ENCODE measurements around the gene ATP4B.

Gene ATP4B

DNA sequence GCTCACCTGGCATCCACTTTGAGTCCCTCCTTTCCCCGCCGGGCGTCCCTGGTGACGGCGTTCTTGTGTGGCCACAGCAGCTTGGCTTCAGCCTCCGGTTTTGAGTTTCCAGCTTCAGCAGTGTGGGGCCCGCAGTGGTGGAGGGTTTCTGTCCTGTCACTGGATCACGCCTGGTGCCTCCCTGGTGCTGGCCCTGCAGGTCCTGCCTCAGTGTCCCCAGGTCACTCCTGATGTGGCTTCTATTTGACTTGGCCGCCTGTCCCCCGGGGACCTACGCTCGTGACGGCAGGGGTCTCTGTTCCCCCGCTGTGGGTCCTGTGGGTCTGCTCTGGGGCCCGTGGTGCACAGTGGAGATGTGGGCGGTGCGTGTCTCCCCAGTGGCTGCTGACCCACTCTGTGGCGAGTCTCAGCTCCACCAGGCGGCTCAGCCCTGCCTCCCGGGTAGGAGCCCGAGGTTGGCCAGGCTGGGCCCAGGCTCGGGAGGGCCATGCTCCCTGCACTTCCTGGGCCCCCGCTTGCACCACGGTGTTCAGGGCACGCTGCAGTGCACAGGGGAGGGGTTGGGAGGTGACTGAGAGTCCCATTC, 1.9 kb downstream of the ATP4B start:
- no peak for DNase-seq

DNA sequence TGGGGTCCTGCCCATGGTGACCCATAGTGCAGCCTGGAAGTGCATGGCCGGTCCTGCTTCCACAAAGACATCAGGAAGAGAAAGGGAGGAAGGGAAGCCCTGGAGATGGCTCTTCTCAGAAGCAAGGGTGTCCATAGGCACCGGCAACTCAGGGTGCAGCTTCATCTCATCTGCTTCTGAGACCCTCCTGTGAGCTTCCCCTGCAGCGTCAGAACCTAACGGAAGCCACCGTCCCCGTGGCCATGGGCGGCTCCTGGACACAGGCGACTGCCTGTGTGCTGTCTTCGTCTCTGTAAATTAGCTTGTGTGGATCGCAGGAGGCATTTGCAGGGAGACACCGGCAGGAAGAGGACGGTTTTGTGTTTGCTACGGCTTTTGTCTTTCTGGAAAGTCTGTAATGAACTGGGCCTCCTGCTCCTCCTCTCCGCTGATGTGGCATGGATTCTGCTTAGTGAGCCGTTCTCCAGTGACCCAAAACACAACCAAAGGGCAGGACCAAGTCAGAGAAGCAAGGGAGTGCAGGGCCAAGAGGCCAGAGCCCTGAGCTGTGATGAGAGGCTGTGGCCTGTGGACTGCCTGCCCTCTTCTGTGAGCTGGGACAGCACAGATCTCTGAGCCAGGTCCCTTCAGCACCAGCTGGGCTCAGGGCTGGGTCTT, 2.5 kb downstream of the ATP4B start:
- no peak for DNase-seq

DNA sequence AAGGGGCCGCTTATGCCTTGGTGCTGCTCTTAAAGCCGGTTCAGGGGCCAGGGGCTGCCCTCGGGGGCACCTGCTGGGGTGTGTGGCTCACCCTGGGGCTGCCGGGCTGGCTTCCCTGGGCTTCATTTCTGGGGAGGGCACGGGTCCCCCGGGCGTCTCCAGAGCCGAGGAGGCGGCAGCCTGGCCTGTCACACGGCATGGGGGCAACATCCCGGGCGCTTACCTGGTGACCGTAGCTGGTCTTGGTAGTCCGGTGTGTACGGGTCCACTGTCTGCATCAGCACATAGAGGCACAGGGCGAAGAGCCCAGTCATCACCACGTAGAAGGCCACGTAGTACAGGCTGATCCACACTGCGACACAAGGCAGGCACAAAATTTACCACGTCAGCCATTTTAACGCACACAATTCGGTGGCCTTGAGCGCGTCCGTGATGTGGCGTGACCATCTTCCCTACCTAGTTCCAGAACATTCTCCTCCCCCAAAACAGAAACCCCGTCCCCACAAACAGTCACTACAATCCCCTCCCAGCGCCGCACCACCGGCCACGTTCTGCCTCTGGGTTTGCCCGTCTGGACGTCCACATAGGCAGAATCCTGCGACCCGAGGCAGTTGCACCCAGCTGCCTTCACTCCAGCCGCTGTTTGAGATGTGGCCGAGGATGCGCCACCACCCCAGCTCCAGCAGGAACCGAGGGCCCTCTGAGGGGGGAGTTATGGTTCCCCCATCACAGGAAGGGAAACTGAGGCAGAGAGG, 3.2 kb downstream of the ATP4B start:
- DNase-seq: no peak

- DNase-seq: no peak
Measured at GRCh38 chr13:113654175-113654560, 3.8 kb downstream of the ATP4B start.

GRCh38 chr13:113653264-113654174, 4.5 kb downstream of the ATP4B start:
- DNase-seq: no peak

- DNase-seq: no peak
Measured at GRCh38 chr13:113652404-113653263, 5.4 kb downstream of the ATP4B start.

GRCh38 chr13:113651511-113652403, 6.2 kb downstream of the ATP4B start:
- DNase-seq: no peak

- no peak for DNase-seq
Measured at GRCh38 chr13:113650731-113651148, 7.3 kb downstream of the ATP4B start.

- DNase-seq: no peak
Measured at GRCh38 chr13:113650275-113650674, 7.7 kb downstream of the ATP4B start.

DNA sequence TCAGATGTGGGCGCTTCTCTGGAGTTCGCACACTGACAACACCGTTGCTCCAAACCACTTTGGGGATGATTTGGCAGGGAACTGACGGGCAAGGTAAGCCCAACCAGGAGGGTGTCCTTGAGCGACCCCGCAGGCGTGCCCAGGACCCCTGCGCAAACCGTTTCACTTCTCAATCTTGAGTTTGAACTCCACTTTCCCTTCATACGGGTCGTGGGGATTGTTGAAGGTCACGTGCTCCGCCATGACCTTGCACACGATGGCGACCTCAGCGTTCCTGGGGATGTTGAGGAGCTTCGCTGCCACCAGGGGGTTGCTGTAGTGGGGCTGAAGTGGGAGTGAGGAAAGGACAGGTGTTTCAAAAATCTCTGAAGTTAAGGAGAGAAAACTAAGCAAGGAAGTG, 8.8 kb downstream of the ATP4B start:
- no peak for DNase-seq

DNA sequence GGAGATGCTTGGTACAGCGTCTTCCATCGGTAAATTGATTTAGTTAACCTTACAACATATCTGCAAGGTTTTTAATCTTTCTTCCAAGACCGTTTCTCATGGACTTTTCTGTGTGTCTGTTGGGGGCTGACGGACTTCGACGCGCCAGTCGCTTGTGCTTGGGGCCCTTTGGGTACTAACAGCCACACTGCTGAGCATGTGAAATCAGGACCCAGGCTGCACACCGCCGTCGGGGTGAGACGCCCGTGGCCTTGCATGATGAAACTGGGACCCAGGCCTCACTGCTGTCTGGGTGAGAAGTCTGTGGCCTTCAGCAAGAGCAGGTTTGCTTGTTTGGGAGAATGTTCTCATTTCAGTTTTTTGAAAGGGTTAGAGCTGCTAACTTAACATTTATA, 9.8 kb downstream of the ATP4B start:
- DNase-seq: no peak

DNA sequence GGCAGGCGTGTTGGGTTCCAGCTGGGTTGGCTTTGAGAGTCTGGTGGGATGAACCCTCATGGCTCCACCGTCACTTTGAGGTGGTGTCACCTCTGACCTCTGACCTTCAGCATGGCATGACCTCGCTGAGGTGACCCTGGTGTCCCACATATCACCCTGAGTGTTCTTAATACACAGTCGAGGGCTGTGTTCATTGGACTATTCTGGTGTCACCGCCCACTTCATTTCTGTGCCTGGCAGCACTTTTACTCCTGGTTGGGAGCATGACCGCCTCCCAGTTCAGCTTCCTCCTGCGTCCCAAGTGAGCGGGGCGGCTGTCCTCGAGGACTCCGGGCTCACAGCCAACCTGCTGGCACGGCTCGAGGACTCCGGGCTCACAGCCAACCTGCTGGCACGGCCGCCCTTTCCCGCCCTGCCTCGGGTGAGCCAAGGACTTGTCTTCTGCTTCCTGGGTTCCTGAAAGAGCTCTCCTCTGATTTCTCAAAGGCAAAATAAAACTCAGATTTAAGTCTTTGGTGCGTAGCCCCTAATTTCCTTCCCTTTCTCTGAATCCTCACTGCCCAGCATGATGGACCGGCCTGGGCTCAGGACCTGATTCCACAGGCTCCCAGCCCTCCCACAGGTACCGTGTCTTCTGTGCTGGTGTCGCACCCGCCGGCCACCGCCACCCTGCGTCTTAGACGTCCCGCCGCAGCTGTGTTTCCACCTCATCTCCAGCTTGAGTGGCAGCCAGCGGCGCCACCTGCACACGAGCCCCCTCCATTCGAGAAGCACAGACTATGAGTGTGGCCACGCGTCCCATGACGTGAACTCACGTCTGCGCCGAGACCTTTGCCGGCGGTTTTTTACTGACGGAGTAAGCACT, 10.4 kb downstream of the ATP4B start:
- DNase-seq: no peak

- DNase-seq: no peak
Measured at GRCh38 chr13:113646921-113647340, 11.1 kb downstream of the ATP4B start.

- no peak for DNase-seq
Measured at GRCh38 chr13:113646376-113646775, 11.6 kb downstream of the ATP4B start.

DNA sequence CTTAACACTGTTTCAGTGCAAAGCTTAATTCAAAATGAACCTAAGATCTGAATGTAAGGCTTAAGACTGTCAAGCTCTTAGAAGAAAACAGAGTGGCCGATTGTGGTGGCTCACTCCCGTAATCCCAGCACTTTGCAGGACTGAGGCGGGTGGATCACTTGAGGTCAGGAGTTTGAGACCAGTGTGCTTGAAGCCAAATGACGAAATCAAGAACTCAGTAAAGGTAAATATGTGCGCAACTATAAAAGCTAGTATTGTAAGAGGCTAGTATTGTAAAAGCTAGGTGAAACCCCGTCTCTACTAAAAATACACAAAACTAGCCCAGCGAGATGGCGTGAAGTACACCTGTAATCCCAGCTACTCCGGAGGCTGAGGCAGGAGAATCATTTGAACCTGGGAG, 12.7 kb downstream of the ATP4B start:
- no peak for DNase-seq

DNA sequence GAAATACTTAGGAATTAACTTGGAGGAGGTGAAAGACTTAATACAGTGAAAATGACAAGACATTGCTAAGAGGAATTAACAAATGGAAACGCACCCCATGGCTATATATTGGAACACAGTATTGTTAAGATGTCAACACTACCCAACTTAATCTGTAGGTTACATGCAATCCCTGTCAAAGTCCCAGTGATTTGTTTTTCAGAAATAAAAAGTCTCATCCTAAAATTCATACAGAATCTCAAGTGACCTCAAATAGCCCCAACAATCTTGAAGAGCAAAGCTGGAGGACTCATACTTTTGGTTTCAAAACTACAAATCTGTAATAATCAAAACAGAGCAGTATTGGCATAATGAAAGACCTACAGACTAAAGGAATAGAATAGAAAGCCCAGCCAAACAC, 13.2 kb downstream of the ATP4B start:
- no peak for DNase-seq

- DNase-seq: no peak
Measured at GRCh38 chr13:113643593-113643992, 14.4 kb downstream of the ATP4B start.

DNA sequence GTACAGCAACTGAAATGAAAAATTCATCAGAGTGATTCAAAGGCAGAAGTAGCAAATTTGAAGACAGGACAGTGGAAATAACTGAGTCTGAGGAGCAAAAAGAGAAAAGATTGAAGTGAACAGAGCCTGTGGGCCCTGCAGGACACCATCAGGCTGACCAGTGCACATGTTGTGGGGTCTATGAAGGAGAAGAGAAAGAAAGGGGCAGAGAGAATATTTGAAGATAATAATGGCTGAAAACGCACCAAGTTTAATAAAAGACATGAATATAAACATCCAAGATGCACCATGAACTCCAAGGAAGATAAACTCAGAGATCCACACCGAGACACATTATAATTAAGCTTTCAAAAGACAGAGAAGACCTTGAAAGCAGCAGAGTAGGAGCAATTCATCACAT, 15.4 kb downstream of the ATP4B start:
- no peak for DNase-seq

DNA sequence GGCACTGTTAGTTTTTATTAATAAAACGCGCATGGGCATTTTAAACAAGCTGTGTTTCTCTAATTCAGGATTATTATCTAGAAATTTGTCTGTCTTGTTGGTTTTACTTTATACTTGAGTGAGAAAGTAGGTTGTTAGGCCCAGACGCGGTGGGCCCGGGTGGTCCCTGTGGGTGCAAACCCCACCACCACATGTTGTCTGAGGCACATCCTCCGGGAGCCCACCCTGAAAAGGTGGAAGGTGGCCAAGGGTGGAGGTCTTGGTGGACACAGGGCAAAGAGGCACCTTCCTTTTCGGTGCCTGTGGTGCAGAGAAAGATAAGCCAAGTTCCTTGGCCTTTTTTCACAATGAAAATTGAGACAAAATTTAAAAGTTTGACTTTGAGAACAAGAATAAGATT, 16.6 kb downstream of the ATP4B start:
- no peak for DNase-seq

- no peak for DNase-seq
Measured at GRCh38 chr13:113639616-113640262, 18.3 kb downstream of the ATP4B start.

Measured in NCI-H2227 treated with DMSO at 0.1 percent for 48 hours (cell line).